Glutamatergic neuron (in vitro differentiated cells): ENCODE results near the gene SUSD6. TPM values are rescaled to one million over a fixed set of nuclear protein-coding genes. Genes with fewer than 3 reads are reported as not detected.

Experiments used
- DNase-seq: peaks from one replicate; pipeline ENCODE4 v3.0.0; 2022
- H3K27ac Mint-ChIP-seq: one replicate; pipeline ENCODE4 v1.8.0; 2020; ENCODE audit warnings: mild to moderate bottlenecking, mixed read lengths, inconsistent platforms; ENCODE audit not compliant: unreplicated experiment
- H3K27me3 Mint-ChIP-seq: one replicate; pipeline ENCODE4 v1.8.0; 2020; ENCODE audit warnings: mild to moderate bottlenecking, moderate library complexity, mixed read lengths, inconsistent platforms; ENCODE audit not compliant: unreplicated experiment
- H3K36me3 Mint-ChIP-seq: one replicate; pipeline ENCODE4 v1.8.0; 2020; ENCODE audit warnings: mild to moderate bottlenecking, mixed read lengths, inconsistent platforms; ENCODE audit not compliant: unreplicated experiment
- H3K4me1 Mint-ChIP-seq: one replicate; pipeline ENCODE4 v1.8.0; 2020; ENCODE audit warnings: mild to moderate bottlenecking, low read depth, mixed read lengths, inconsistent platforms; ENCODE audit not compliant: unreplicated experiment
- H3K4me3 Mint-ChIP-seq: one replicate; pipeline ENCODE4 v1.8.0; 2020; ENCODE audit warnings: mild to moderate bottlenecking, mixed read lengths, inconsistent platforms; ENCODE audit not compliant: unreplicated experiment
- H3K9me3 Mint-ChIP-seq: one replicate; pipeline ENCODE4 v1.8.0; 2020; ENCODE audit warnings: mild to moderate bottlenecking, moderate library complexity, mixed read lengths, inconsistent platforms; ENCODE audit not compliant: unreplicated experiment
- total RNA-seq: library from RNA; stranded (reverse); fragmentation: NEBNext Ultra II Directional; extraction: Animal tissue kit (Norgen Biotek cat#: 25700); gene quantifications from one replicate; pipeline ENCODE4 v1.2.1, GENCODE V29; 2021; ENCODE audit not compliant: unreplicated experiment
- TF ChIP-seq, protein P1 (sequence below): fragments of 200-600 bp; sonication (generic); IDR thresholded peaks from one replicate; pipeline ENCODE4 v1.5.0; 2021; ENCODE audit not compliant: partially characterized antibody, unreplicated experiment

Gene SUSD6
- total RNA-seq, 1 donor from 2014 or later: 106 TPM

DNA sequence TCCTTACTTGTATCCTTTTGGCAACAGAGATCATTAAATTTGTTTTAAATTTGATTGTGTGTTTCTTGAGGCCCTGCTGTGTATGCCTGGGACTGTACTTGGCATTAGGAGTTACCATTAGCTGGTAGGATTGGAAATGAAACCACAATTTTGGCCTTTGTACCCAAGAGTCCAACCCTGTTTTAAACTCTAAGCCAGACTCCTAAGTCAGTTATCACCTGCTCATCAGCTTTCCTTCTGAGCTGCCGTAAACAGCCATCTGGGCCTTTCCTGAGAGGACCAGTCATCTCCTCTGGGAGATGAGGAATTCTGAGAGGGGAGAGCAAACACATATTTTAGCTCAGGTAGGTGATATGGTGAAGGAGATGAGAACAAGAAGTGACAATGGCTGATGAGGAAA lies 81.2 kb downstream of the SUSD6 start:
- Mint-ChIP-seq H3K36me3 (no peaks in the 10 kb centered on the region), H3K27ac (peak overlapping the region; percentile 99), H3K4me3 (peak overlapping the region; percentile 66), H3K4me1 (peaks cover 84% of the 10 kb centered on the region), H3K9me3 (peaks cover 34% of the 10 kb centered on the region), H3K27me3 (peaks cover 21% of the 10 kb centered on the region)
- TF ChIP-seq, protein P1, sequence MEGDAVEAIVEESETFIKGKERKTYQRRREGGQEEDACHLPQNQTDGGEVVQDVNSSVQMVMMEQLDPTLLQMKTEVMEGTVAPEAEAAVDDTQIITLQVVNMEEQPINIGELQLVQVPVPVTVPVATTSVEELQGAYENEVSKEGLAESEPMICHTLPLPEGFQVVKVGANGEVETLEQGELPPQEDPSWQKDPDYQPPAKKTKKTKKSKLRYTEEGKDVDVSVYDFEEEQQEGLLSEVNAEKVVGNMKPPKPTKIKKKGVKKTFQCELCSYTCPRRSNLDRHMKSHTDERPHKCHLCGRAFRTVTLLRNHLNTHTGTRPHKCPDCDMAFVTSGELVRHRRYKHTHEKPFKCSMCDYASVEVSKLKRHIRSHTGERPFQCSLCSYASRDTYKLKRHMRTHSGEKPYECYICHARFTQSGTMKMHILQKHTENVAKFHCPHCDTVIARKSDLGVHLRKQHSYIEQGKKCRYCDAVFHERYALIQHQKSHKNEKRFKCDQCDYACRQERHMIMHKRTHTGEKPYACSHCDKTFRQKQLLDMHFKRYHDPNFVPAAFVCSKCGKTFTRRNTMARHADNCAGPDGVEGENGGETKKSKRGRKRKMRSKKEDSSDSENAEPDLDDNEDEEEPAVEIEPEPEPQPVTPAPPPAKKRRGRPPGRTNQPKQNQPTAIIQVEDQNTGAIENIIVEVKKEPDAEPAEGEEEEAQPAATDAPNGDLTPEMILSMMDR: no peak
- no peak for DNase-seq

DNA sequence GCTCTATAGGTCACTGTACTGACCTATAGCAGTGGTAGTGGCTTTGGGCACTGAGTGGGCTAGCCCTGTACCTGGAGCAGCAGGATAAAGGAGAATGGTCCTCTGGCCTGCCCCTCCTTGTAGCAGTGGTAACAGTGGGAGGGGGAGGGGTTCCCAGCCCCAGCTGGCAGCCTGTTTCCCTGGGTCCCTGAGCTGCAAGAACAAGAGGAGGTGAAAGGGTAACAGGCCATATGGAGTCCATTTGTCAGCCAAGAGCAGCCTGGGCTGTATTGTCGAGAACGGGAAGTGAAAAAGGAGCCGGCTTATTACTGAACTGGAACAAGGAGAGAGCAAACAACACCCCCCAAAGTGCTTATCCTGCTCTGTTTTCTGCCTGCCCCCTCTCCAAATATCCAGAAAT lies 81.7 kb downstream of the SUSD6 start:
- peaks cover 16% of the 10 kb centered on the region for H3K27me3 Mint-ChIP-seq
- peak overlapping the region; percentile 66 for H3K4me3 Mint-ChIP-seq
- TF ChIP-seq, protein P1: no peak
- peak; percentile 86 for DNase-seq
- H3K9me3 Mint-ChIP-seq: peaks cover 29% of the 10 kb centered on the region
- H3K4me1 Mint-ChIP-seq: peaks cover 82% of the 10 kb centered on the region
- H3K27ac Mint-ChIP-seq: peak overlapping the region; percentile 99
- no peaks in the 10 kb centered on the region for H3K36me3 Mint-ChIP-seq

- DNase-seq: no peak
- H3K9me3 Mint-ChIP-seq: peaks cover 27% of the 10 kb centered on the region
- peak overlapping the region; percentile 66 for H3K4me3 Mint-ChIP-seq
- H3K36me3 Mint-ChIP-seq: no peaks in the 10 kb centered on the region
- peak overlapping the region; percentile 99 for H3K27ac Mint-ChIP-seq
- peaks cover 14% of the 10 kb centered on the region for H3K27me3 Mint-ChIP-seq
- TF ChIP-seq, protein P1: no peak
- peaks cover 82% of the 10 kb centered on the region for H3K4me1 Mint-ChIP-seq
These were observed 82.7 kb downstream of the SUSD6 start for GRCh38 chr14:69693801-69694729.

- H3K36me3 Mint-ChIP-seq: no peaks in the 10 kb centered on the region
- peaks cover 82% of the 10 kb centered on the region for H3K4me1 Mint-ChIP-seq
- H3K9me3 Mint-ChIP-seq: peaks cover 24% of the 10 kb centered on the region
- peak overlapping the region; percentile 99 for H3K27ac Mint-ChIP-seq
- H3K4me3 Mint-ChIP-seq: no peak overlapping the region
- TF ChIP-seq, protein P1: no peak
- peaks cover 14% of the 10 kb centered on the region for H3K27me3 Mint-ChIP-seq
- DNase-seq: no peak
These were observed 83.4 kb downstream of the SUSD6 start for GRCh38 chr14:69694730-69695281.
